Measurements from ENCODE around the gene TCEAL7.

Gene TCEAL7

GRCh38 chrX:103369479-103369878 is 39.4 kb downstream of the TCEAL7 start:
- DNase-seq, result no peak

DNA sequence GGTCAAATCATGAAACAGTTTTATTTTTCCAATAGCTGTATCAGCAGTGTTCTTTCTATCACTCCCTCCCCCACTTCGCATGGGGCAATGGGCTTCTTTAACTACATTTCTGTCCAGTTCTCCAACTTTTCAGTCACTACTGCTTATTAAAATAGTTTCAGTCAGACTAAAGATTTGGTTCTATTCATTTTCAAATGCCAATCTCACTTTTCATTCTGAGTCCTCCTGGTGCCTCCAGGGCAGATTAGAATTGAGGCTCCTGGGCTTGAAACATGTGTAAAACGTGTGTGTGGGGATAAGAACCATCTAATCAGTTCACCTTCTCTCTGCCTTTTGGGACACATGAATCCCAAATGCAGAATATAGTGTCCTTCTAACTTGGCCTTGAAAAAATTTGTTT is 42.8 kb downstream of the TCEAL7 start:
- DNase-seq, result no peak

GRCh38 chrX:103373581-103373980 is 43.5 kb downstream of the TCEAL7 start:
- DNase-seq, result no peak

- DNase-seq, result peak; percentile 34
Observed at GRCh38 chrX:103376118-103376978, 46.3 kb downstream of the TCEAL7 start, which contains the start of gene BEX3. Gene BEX3 (plus strand): TSS chrX:103376538. CDS start chrX:103377522, 984 bp downstream.

- DNase-seq, result no peak
Observed at GRCh38 chrX:103376979-103377324, 46.9 kb downstream of the TCEAL7 start.

GRCh38 chrX:103378990-103379389 is 49.0 kb downstream of the TCEAL7 start:
- no peak for DNase-seq

Data from hematopoietic multipotent progenitor cell treated with erythropoietin and hydrocortisone succinate and interleukin-3 and kit ligand, for 8 days (in vitro differentiated cells).